CD4-positive, alpha-beta T cell treated with Interferon alpha-2 for 1 hour (primary cell): ENCODE measurements around the gene ALDH1A1.
"Not testable (repeated sequence)": the region's sequence is repeated elsewhere in the genome, so short reads cannot be mapped to it uniquely, and the experiment has no call there.

Source experiments
- DNase-seq, 2 donors: peaks; one replicate each; pipeline ENCODE4 v3.0.0-alpha.2; 2020 to 2022

The ALDH1A1 gene

DNA sequence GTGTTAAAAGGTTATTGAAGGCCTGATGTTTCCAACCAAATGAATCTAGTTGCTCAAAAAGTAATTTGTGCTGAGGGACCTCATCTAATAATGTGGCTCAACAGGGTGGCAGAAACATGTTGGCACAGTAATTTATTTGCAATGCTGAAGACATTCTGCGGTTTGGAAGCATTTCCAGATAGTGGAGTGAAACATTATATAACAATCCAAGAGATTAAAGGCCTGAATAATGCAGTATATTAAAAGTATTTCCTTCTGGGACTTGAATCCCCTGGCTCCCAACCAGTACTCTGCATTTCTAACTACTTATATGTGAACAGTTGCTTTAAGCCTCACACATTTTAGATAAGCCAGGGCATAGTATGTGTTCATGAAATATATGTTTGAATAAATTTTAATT is 25.9 kb upstream of the ALDH1A1 start:
- no peak for DNase-seq

GRCh38 chr9:72977670-72978069 is 24.8 kb upstream of the ALDH1A1 start:
- DNase-seq, result no peak

DNA sequence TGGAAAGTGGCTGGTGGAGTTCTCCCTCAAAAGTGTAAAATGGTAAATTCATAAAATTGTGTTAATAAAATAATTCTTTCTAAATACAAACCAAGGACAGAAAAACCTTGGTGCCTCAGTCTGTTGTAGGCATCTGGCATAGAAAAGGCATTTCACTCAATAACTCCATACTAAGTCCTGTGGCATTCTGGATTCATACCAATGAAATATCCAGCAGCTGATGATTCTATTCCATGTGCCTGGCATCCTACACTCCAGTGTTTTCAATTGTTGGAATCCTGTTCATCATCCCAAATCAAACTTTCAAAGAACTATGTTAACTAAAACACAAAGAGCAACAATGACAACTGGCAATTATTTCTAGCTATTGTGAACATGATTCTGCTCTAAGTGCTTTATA is 21.6 kb upstream of the ALDH1A1 start:
- no peak for DNase-seq

DNA sequence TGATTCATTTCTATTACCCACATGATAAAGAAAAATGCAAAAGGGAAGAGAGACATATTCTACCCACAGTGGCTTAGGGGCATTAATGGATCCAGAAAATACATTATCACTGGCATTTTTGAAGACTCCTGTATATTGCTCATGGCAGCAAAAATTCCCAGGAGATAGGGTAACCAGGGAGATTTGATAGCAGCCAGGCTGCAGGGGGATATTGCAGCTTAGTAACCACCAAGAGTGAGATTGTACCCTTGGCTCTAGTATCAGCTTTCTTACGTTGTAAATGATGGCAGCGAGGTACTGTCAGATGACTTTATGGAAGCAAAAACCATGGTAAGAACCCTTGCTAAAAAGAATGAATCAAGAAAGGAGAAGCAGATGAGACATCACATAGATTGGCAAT is 19.8 kb upstream of the ALDH1A1 start:
- no peak for DNase-seq

DNA sequence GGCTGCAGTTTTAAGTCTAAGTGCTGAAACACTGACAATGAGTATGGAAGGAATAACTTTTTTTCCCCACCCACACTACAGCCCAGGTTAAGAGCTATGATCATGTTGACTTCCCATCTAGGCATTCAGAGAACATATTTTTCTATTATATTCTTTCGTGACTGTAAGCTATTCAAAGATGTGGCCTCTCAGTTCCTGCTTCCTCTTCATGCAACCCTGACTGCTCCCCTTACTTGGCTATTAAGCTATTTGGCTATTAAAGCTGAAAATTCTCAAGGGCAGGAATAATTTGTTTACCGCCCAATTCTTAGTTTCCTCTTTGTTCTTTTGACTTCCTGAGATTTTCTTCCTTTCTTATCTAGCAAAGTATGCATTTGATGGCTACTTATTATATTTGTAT is 18.6 kb upstream of the ALDH1A1 start:
- no peak for DNase-seq

GRCh38 chr9:72960446-72960845 is 7.6 kb upstream of the ALDH1A1 start:
- DNase-seq, result no peak

GRCh38 chr9:72958485-72959281 is 5.8 kb upstream of the ALDH1A1 start:
- no peak for DNase-seq

GRCh38 chr9:72955571-72955970 is 2.7 kb upstream of the ALDH1A1 start:
- DNase-seq, result no peak

DNA sequence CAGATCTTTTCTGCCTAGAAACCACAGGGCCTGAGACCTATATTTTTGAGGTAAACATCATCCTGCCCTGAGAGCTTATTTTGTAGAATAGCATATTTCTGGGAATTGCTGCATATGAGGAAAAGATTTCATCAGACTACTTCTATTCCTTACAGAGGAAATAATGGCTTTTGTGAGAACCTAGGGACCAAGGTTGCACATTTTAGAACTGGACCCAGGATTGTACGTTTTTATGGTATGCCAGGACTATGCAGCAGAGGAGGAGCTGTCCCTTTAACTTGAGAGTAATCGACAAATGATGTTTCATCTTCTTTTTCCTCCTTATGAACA is 2.2 kb upstream of the ALDH1A1 start:
- DNase-seq, result no peak

DNA sequence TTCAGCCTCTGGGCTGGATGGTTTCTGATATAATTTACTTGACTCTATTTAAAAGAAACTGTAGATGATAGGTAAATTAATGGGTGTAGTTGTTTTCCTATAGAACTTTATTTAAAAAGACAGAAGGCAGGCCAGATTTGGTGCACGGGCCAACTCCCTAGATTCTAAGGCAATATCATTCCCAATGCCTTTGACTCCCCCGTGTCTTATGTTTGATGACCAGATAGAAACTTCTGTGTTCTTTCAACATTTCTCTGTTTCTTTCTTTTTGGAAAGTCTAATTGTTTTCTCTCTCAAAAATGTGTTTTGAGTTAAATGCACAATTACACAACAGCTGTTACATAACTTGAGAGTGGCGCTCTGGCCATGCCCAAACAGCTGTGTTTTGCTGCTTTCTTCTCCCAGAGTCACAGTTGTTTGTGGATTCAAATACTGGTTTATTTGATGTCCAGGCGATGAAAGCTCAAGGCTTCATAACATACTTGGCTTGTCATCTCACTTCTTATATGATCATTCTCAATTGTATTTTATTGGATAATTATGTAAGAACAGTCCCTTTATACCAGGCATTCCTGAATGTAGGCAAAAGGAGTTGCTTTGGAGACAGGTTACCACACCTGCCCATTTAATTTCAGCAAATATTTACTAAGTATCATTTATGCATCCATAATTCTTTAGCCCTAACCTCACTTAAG is 1.7 kb upstream of the ALDH1A1 start:
- DNase-seq, result no peak

- no peak for DNase-seq
Measured at GRCh38 chr9:72952381-72952690, 517 bp downstream of the ALDH1A1 start.

DNA sequence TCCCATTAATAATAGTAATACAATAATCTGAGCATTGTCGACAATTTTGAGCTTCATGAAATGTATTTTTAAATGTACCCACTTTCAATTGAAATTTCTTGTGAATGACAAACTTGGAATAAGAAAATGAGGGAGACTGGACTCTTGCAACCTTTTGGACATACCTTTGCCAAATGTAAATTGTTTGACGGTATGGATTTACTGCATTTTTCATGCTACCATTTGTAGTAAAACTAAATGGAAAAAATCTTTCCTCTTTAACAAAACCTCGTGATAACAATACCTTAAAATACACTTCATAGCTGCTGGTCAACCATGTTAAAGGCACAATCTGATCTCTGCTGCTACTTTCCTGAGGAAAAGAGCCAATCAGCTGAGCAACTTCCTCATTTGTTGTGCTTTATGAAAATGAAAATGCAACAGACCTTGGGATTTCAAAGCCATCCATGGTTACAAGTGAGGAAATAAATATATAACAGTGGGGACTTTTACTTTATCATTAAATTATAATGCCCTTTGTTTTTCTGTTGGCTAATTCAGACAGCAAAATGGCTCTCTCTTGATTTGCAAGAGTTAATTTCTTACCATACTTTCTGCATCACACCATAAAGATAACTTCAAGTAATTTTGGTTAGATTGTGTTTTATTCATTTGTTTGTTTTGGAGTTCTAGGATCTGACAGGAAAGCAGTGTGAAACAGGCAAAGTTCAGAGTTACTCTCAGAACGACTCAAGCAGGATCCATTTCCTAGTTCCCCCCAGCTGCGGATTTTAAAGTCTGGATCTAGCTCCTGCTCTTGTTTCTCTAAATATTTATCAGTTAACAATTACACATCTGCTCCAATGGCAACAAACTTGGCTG is 1.1 kb downstream of the ALDH1A1 start:
- DNase-seq, result no peak

DNA sequence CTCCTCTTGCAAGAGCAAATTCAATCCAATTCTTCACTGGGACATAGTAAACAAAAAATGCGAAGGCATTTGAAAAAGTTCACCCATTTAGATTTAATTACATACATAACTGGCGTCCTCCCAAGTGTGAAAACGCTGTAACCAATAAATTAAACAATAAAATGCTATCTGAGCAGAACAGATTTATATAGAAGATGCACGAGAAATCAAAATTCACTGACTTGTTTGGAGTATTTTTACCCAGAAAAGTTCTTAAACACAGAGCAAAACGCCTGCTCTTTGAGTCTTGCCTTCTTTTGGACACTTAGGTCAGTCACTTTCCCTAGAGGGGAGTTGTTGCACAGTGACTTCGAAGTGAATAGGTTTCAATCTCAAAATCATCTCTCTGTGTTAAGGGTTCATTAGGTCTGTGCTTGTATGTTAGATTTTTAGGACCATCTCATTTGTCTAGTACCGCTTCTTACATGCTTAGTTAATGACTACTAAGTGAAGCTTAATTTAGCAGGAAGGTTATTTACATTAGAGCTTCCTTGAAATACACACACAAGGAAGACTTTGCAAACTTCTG is 1.9 kb downstream of the ALDH1A1 start:
- DNase-seq, result no peak

DNA sequence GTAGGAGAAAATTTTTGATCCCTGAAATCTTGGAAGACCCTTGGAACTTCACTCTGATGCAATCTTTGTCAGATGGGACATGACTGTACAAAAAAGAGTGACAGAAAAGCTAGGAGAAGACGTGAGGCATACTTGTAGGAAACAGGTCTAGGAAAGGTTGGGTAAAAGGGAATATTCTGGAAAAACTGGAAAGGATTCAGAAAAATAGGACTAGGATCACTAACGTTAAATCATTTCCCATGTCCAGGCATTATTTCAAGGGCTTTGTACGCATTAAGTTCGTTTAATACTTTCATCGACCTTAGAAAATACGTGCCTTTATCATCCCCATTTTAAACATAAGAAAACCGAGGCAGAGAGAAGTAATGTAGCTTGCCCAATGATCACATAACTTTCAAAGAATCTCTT is 2.9 kb downstream of the ALDH1A1 start:
- DNase-seq, result no peak

GRCh38 chr9:72949244-72949582 is 3.6 kb downstream of the ALDH1A1 start:
- DNase-seq, result no peak

- no peak for DNase-seq
Measured at GRCh38 chr9:72948575-72949243, 4.1 kb downstream of the ALDH1A1 start.

GRCh38 chr9:72947984-72948465 is 4.8 kb downstream of the ALDH1A1 start:
- DNase-seq, result no peak

DNA sequence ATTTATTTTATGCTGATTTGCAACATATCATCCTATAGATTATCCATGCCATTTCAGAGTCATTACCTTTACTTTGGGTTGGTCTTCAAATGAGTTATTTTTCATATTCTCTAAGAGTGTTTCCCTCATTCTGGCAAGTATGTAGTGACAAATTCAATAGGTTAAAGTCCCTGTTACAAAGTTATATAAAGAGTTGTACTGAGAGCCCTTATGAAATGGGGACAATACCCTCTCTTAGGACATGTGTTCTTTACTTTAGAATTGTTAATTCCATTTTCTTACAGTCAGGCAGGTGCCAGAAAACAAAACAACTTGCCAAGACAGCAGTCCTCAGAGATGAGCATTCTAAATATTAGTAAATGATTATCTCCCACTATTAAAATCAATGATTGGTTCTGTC is 6.0 kb downstream of the ALDH1A1 start:
- no peak for DNase-seq

- DNase-seq, result no peak
Measured at GRCh38 chr9:72946318-72946717, 6.5 kb downstream of the ALDH1A1 start.

- no peak for DNase-seq
Measured at GRCh38 chr9:72945391-72945790, 7.5 kb downstream of the ALDH1A1 start.

GRCh38 chr9:72943844-72944462 is 8.9 kb downstream of the ALDH1A1 start:
- no peak for DNase-seq

DNA sequence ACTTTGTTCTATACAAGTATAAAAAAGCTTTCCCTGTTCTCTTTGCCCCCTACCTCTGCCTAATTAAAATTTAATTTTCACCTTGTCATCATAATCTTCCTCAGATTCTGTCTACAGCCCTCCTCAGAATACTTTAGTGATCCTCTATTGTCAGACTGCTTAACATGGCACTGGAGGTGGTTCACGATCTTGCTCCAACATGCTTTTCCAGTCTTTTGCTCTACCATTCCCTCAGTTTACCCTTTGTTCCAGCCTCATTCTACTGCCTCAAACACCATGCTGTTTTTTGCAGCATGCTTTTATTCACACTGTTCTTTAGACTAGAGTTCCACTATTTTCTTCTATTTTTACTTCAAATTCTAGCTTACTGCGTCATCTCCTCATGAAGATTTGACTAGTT is 10.4 kb downstream of the ALDH1A1 start:
- DNase-seq, result no peak

DNA sequence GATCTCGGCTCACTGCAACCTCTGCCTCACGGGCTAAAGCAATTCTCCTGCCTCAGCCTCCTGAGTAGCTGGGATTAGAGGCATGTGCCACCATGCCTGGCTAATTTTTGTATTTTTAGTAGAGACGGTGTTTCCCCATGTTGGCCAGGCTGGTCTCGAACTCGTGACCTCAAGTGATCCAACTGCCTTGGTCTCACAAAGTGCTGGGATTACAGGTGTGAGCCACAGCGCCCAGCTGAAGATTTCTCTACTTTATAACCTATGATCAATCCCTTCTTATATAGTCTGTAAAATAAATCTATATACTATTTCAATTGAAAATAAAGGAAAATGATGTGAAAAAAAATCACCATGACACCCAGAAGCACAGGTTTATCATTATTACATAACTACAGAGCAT is 13.3 kb downstream of the ALDH1A1 start:
- not testable (repeated sequence) for DNase-seq
